Measurements from ENCODE around the gene ITPK1. TPM values are rescaled to one million over a fixed set of nuclear protein-coding genes. Genes with fewer than 3 reads are reported as not detected.

Gene ITPK1
- total and polyA plus RNA-seq, 2 experiments from 2014 or later = 35.9 to 101 TPM

- TF ChIP-seq CTCF (conservative IDR thresholded peaks at IDR 0.05; ENCODE audit: low read depth in 2 of 2) (no peak), REST (IDR thresholded peaks at IDR 0.05; ENCODE audit: unreplicated experiment) (no peak)
Measured at GRCh38 chr14:92964124-92965109, 151.3 kb downstream of the ITPK1 start (continued).

- Mint-ChIP-seq H3K9me3 (0 out of 3 replicates have a peak, but pooled peaks cover 5% of the 10 kb centered on the region), H3K4me3 (no peak overlapping the region), H3K4me1 (peaks cover 22% of the 10 kb centered on the region), H3K27me3 (ENCODE audit: insufficient read depth, low read depth, poor library complexity) (peaks cover 15% of the 10 kb centered on the region), H3K27ac (no peak overlapping the region), H3K36me3 (ENCODE audit: low read depth) (peaks cover 30% of the 10 kb centered on the region)
- Histone ChIP-seq H4K20me1 (replicated peaks; ENCODE audit: insufficient read depth) (peaks cover 26% of the 10 kb centered on the region), H3F3A (replicated peaks; ENCODE audit: low read depth) (no peaks in the 10 kb centered on the region), H3K9me2 (ENCODE audit: insufficient read depth) (no peaks in the 10 kb centered on the region), H3K79me2 (replicated peaks; ENCODE audit: insufficient read depth) (peaks cover 37% of the 10 kb centered on the region), H3K4me2 (no peak overlapping the region), H3K27ac (ENCODE audit: low read depth) (no peak overlapping the region), H3K4me3 (no peak overlapping the region), H3K4me1 (ENCODE audit: insufficient read depth) (no peaks in the 10 kb centered on the region; the same call in 1 of the 2 replicates), H3K27me3 (ENCODE audit: insufficient read depth) (no peaks in the 10 kb centered on the region), H2AFZ (no peak overlapping the region), H3K36me3 (ENCODE audit: insufficient read depth) (no peaks in the 10 kb centered on the region)
- peak; percentile 67 for ATAC-seq
- no peak for DNase-seq (ENCODE audit: low spot score)
- TF ChIP-seq CREB1 (CRISPR knock-in tag; IDR thresholded peaks at IDR 0.05; ENCODE audit: low read depth) (no peak), EZH2phosphoT487 (IDR thresholded peaks at IDR 0.05; ENCODE audit: unreplicated experiment) (no peak), POLR2AphosphoS5 (IDR thresholded peaks at IDR 0.05; ENCODE audit: low read depth) (no peak), CTCF (conservative IDR thresholded peaks at IDR 0.05; ENCODE audit: low read depth in 2 of 2) (no peak), STAT1 (IDR thresholded peaks at IDR 0.05; ENCODE audit: unreplicated experiment) (no peak), ZNF331 (CRISPR knock-in tag; IDR thresholded peaks at IDR 0.05; ENCODE audit: low read depth) (no peak), REST (IDR thresholded peaks at IDR 0.05; ENCODE audit: unreplicated experiment) (no peak), NANOG (IDR thresholded peaks at IDR 0.05; ENCODE audit: borderline replicate concordance) (no peak), EZH2 (IDR thresholded peaks at IDR 0.05; ENCODE audit: low read depth, unreplicated experiment) (no peak), ZNF114 (CRISPR knock-in tag; IDR thresholded peaks at IDR 0.05) (no peak)
Measured at GRCh38 chr14:92963301-92964123, 152.2 kb downstream of the ITPK1 start.

Measured in GM23338 (cell line).